Epithelial cell of umbilical artery (primary cell): ENCODE results near the gene SKP1. TPM values are rescaled to one million over a fixed set of nuclear protein-coding genes. Genes with fewer than 3 reads are reported as not detected.

Experiments
- total RNA-seq: library from RNA; depleted of rRNA; stranded (reverse); fragments of >200 nt; gene quantifications from 2 replicates; pipeline ENCODE4 v1.2.3, GENCODE V29; 2014

The SKP1 gene
- 142 and 259 TPM in 2 replicates for total RNA-seq

DNA sequence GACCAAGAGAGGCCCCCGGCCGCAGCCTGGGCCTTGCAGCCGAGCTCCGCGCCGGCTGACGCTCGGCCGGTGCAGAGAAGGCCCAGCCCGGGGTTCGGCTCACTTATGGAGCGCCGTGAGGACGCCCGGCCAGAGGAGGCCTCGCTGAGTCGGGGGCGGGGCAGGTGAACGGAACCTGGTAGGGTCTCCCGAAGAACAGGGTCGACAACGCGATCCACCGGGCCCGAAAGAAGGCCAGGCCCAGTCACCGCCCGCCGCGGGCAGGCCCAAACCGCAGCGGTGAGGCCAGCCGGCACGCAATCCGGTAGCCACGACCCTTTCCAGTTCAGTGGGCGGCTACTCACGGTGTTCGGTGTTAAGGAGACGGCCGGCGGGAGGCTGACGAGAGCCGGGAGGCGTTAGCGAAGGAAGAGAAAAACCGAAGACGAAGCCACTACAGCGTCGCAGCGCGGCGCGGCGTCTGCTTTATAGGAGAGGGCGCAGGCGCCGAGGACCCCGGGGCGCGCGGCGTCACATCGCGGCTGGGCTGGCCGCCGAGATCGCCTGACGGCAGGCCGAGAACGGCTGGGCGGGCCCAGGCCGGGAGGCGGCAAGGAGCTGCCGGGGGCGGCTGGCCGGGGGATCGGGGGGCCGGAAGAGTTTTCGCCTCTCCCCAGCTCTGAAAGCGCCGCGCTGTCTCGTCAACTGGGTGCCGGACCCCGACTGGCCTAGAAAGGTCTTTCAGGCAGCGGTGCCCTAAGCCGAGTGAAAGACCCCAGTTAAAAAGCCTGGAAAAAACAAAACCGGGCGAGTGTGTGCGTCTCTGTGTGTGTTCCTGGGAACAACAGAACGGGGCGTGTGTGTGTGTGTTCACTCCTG lies at the start of gene SKP1:
Gene SKP1 (minus strand): TSS at position 440 of the 858 bp plus-strand sequence. CDS start 2,928 bp downstream, outside the sequence.

DNA sequence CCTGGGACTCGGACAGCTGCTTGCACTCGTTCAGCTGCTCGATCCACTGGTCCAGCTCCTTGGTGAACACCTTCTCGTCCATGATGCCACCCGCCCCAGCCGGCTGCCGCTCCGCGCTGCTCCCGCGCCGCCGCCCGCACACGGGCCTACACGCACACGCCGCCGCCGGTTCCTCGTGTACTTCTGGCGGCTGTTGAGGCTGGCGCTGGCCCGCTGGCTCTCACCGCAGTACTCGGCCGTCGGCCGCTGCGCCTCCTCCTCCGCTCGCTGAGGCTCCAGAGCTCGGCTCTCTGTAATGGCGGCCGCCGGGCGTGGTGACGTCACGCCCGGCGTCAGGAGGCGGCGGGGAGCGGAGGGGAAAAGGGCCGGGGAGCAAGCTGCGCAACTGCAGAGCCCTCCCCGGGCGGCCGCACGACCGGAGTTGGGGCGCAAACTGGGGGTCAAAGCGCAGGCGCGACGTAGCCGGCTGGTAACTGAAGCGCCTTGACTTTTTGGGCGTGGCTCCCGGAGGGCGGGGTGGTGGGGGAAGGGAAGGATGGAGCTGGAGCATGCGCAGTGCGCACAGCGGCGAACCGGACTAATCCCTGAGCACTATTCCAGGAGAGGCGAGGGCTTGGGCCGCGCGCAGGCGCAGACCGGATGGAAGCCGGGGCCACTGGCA lies 49.2 kb upstream of the SKP1 start, which contains the start of gene PPP2CA:
Gene PPP2CA (minus strand): TSS at position 294 of the 661 bp plus-strand sequence. CDS start 212 bp downstream, at position 82.

DNA sequence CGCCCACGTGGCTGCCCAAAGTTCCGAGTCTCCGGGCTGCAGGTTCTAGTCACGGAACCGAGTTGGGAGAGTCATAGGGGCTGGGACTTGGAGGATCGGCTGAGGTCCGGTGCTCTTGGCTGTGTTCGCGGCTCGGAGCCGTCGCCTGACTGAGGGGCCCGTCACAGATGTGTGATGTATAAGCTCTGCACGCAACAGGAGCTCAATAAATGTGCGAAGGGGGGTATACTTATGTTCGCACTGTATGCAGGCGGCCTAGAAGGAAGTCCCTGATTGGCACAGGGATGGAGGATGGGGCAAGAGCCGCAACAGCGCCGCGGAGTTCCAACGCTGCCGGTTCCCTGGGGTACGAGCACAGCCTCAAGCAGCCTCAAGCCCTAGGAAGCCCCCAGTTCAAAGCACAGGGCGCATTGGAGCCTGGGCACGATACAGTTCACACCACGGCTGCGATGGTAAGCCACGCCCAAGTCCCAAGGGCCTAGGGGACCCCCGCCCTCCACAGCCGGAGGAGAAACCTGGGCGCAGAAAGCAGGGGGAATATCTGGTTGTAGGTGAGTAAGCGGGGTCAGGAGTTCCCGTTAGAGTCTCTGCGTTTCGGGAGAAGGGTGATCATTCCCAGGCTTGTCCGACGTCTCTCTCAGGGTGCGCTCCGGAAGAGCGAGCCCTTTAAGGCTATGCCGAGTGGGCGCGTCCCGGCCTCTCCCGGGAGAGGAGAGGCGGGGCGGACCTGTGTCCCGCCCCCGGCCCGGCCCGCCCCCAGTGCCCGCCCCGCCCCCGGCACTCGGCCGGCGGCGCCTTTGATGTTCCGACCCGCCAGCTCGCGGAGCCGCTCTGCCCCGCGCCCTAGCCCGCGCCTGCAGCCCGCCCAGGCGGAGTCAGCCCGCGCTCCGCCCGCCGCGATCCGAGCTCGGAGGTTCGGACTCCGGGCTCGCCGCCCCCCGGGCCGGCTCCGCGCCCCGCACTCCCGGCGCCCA lies 62.6 kb downstream of the SKP1 start, which contains the start of gene TCF7:
Gene TCF7 (plus strand): TSS at position 780 of the 974 bp plus-strand sequence. CDS start 226 bp downstream, outside the sequence.

Other genes with a start within 250 kb of the SKP1 start
- gene C5orf15, start 208.3 kb downstream of the SKP1 start, total RNA-seq: 29.6 and 40.3 TPM in 2 replicates
- 453 and 529 TPM in 2 replicates for gene VDAC1, start 172.0 kb downstream of the SKP1 start, total RNA-seq
- 0.15 and 0.65 TPM in 2 replicates for gene TCF7, start 62.3 kb downstream of the SKP1 start, total RNA-seq
- 79.9 and 161 TPM in 2 replicates for gene PPP2CA, start 49.1 kb upstream of the SKP1 start, total RNA-seq
- 0.15 and 0.32 TPM in 2 replicates for gene CDKL3, start 190.2 kb upstream of the SKP1 start, total RNA-seq
- 33.1 and 37.8 TPM in 2 replicates for gene UBE2B, start 194.6 kb upstream of the SKP1 start, total RNA-seq
- 44.2 and 51.4 TPM in 2 replicates for gene CDKN2AIPNL, start 234.9 kb upstream of the SKP1 start, total RNA-seq